HepG2 (cell line): ENCODE data around the gene TMEM151A. TPM values are rescaled to one million over a fixed set of nuclear protein-coding genes. Genes with fewer than 3 reads are reported as not detected.

Experiments
- ATF7 ChIP-seq, 2 experiments: fragments of 450-650 bp in 1 of 2; sonication (generic) in 1 of 2; formaldehyde crosslinking in 1 of 2; IDR thresholded peaks; 2 replicates each; pipeline versions ENCODE4 v1.4.0 to v1.6.1; 2016 to 2020; ENCODE audit warnings: antibody characterized with exemption in 1 of 2, mild to moderate bottlenecking in 1 of 2, missing genetic modification reagents in 1 of 2
- FOSL2 ChIP-seq: sonication (generic); formaldehyde crosslinking; IDR thresholded peaks from 2 replicates; pipeline ENCODE4 v1.4.0; 2020; ENCODE audit warnings: missing genetic modification reagents
- HCFC1 ChIP-seq: fragments of 150-350 bp; IDR thresholded peaks from 2 replicates; pipeline ENCODE4 v1.6.1; 2014; ENCODE audit warnings: low read depth, low read length
- MIER3 ChIP-seq: IDR thresholded peaks from 2 replicates; pipeline ENCODE4 v1.6.1; 2016; ENCODE audit warnings: missing compliant biosample characterization, borderline replicate concordance
- ZFP1 ChIP-seq: IDR thresholded peaks from 2 replicates; pipeline ENCODE4 v1.6.1; 2016
- ZFP41 ChIP-seq: sonication (generic); formaldehyde crosslinking; IDR thresholded peaks from 2 replicates; pipeline ENCODE4 v1.4.0; 2020; ENCODE audit warnings: mild to moderate bottlenecking, missing genetic modification reagents, borderline replicate concordance
- ZNF550 ChIP-seq: sonication (generic); formaldehyde crosslinking; IDR thresholded peaks from 2 replicates; pipeline ENCODE4 v1.4.0; 2020; ENCODE audit warnings: mild to moderate bottlenecking, missing genetic modification reagents, borderline replicate concordance
- ZNF850 ChIP-seq: sonication (generic); formaldehyde crosslinking; conservative IDR thresholded peaks from 2 replicates; pipeline ENCODE4 v1.9.0; 2021; ENCODE audit warnings: mild to moderate bottlenecking, missing genetic modification reagents
- ZSCAN29 ChIP-seq: sonication (generic); formaldehyde crosslinking; conservative IDR thresholded peaks from 2 replicates; pipeline ENCODE4 v1.4.0; 2020; ENCODE audit warnings: mild to moderate bottlenecking, missing genetic modification reagents
- polyA plus RNA-seq, 8 experiments: library from polyadenylated mRNA; depleted of rRNA in 3 of 8; stranded (reverse) in 7 of 8; unstranded in 1 of 8; fragments of >200 nt; fragmentation: Illumina TruSeq in 4 of 8; extraction: Trizol in 4 of 8; gene quantifications; 2 replicates each; pipeline versions ENCODE4 v1.2.1 to v1.2.3, GENCODE V29; 2011 to 2016; ENCODE audit warnings: low read depth in 4 of 8, missing spikeins in 1 of 8, mixed read lengths in 1 of 8; ENCODE audit not compliant: insufficient read depth in 1 of 8
- total RNA-seq, 5 experiments: library from RNA; depleted of rRNA; stranded (reverse); fragments of >200 nt; fragmentation: Illumina TruSeq; extraction: Trizol; gene quantifications; 2 replicates each; pipeline ENCODE4 v1.2.3, GENCODE V29; 2016; ENCODE audit warnings: low read depth in 1 of 5
- TF ChIP-seq, protein P1 (sequence below), 2 experiments: fragments of 450-650 bp in 1 of 2; sonication (generic) in 1 of 2; formaldehyde crosslinking; IDR thresholded peaks; 2 replicates each; pipeline versions ENCODE4 v1.5.0 to v1.8.0; 2020 to 2022; ENCODE audit warnings: mild to moderate bottlenecking in 1 of 2, missing genetic modification reagents in 1 of 2
- TF ChIP-seq, protein P2 (sequence below): sonication (generic); formaldehyde crosslinking; IDR thresholded peaks from 2 replicates; pipeline ENCODE4 v1.4.0; 2020; ENCODE audit warnings: missing genetic modification reagents
- TF ChIP-seq, protein P3 (sequence below): sonication (generic); IDR thresholded peaks from 2 replicates; pipeline ENCODE4 v1.6.1; 2016; ENCODE audit warnings: low read depth, borderline replicate concordance
- TF ChIP-seq, protein P4 (sequence below), 2 experiments: fragments of 450-650 bp in 1 of 2; sonication (generic) in 1 of 2; formaldehyde crosslinking in 1 of 2; IDR thresholded peaks; 2 replicates each; pipeline versions ENCODE4 v1.6.1 to v1.8.0; 2016 to 2022; ENCODE audit warnings: antibody characterized with exemption in 1 of 2, mild to moderate bottlenecking in 1 of 2, missing genetic modification reagents in 1 of 2

TMEM151A gene
- total and polyA plus RNA-seq, 2 of the 13 experiments (the other 11 are each of a cell fraction or from before 2014, with no cell fraction given): 0.18 to 0.33 TPM

DNA sequence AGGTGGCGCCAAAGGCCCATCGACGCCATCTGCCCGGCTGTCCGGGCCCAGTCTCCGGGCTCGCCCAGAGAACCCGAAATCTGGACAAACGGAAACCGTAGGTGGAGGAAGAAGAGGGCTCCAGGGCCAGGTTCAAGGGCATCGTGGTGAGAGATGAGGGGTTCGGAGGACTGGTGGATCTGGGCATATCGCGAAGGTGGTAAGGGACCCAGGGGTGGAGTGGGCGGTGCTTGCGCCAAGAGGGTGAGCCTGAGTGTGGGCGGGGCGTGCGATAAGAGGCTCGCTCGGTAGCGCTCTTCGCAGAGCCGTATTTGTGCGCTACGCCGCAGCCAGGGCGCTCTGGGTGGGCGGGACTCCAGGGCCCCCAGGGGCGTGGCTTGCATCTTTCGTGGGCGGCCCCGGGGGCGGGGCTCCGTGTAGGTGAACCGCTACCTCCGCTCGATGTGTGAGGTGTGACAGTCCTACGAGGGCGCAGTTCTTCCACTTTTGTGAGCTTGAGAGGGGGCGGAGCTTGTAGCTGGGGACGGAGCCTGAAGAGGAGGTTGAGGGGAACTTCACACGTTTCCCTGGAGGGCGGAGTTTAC lies 20.4 kb downstream of the TMEM151A start (continued):
- TF ChIP-seq ZFP41 (CRISPR knock-in tag) (0 out of 2 replicates have a peak, but pooled peaks have one; percentile 75), ATF7 (IDR thresholded peaks at IDR 0.05) (no peak), ATF7 (CRISPR knock-in tag; IDR thresholded peaks at IDR 0.05) (no peak), ZNF850 (CRISPR knock-in tag) (no peak), FOSL2 (CRISPR knock-in tag) (peak; percentile 25; the same call in 1 of the 2 replicates), MIER3 (0 out of 2 replicates have a peak, but pooled peaks have one; percentile 35), ZNF550 (CRISPR knock-in tag) (peak; percentile 63; the same call in 1 of the 2 replicates), ZSCAN29 (no peak; the same call in 1 of the 2 replicates), HCFC1 (no peak), ZFP1 (no peak; the same call in 1 of the 2 replicates)
- TF ChIP-seq, protein P1, sequence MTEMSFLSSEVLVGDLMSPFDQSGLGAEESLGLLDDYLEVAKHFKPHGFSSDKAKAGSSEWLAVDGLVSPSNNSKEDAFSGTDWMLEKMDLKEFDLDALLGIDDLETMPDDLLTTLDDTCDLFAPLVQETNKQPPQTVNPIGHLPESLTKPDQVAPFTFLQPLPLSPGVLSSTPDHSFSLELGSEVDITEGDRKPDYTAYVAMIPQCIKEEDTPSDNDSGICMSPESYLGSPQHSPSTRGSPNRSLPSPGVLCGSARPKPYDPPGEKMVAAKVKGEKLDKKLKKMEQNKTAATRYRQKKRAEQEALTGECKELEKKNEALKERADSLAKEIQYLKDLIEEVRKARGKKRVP (CRISPR knock-in tag; IDR thresholded peaks at IDR 0.05): 0 out of 4 replicates have a peak, but pooled peaks of 1 of the 2 experiments have one; percentile 2
- TF ChIP-seq, protein P2, sequence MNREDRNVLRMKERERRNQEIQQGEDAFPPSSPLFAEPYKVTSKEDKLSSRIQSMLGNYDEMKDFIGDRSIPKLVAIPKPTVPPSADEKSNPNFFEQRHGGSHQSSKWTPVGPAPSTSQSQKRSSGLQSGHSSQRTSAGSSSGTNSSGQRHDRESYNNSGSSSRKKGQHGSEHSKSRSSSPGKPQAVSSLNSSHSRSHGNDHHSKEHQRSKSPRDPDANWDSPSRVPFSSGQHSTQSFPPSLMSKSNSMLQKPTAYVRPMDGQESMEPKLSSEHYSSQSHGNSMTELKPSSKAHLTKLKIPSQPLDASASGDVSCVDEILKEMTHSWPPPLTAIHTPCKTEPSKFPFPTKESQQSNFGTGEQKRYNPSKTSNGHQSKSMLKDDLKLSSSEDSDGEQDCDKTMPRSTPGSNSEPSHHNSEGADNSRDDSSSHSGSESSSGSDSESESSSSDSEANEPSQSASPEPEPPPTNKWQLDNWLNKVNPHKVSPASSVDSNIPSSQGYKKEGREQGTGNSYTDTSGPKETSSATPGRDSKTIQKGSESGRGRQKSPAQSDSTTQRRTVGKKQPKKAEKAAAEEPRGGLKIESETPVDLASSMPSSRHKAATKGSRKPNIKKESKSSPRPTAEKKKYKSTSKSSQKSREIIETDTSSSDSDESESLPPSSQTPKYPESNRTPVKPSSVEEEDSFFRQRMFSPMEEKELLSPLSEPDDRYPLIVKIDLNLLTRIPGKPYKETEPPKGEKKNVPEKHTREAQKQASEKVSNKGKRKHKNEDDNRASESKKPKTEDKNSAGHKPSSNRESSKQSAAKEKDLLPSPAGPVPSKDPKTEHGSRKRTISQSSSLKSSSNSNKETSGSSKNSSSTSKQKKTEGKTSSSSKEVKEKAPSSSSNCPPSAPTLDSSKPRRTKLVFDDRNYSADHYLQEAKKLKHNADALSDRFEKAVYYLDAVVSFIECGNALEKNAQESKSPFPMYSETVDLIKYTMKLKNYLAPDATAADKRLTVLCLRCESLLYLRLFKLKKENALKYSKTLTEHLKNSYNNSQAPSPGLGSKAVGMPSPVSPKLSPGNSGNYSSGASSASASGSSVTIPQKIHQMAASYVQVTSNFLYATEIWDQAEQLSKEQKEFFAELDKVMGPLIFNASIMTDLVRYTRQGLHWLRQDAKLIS: 0 out of 2 replicates have a peak, but pooled peaks have one; percentile 23
- TF ChIP-seq, protein P3, sequence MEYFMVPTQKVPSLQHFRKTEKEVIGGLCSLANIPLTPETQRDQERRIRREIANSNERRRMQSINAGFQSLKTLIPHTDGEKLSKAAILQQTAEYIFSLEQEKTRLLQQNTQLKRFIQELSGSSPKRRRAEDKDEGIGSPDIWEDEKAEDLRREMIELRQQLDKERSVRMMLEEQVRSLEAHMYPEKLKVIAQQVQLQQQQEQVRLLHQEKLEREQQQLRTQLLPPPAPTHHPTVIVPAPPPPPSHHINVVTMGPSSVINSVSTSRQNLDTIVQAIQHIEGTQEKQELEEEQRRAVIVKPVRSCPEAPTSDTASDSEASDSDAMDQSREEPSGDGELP: no peak
- TF ChIP-seq, protein P4, sequence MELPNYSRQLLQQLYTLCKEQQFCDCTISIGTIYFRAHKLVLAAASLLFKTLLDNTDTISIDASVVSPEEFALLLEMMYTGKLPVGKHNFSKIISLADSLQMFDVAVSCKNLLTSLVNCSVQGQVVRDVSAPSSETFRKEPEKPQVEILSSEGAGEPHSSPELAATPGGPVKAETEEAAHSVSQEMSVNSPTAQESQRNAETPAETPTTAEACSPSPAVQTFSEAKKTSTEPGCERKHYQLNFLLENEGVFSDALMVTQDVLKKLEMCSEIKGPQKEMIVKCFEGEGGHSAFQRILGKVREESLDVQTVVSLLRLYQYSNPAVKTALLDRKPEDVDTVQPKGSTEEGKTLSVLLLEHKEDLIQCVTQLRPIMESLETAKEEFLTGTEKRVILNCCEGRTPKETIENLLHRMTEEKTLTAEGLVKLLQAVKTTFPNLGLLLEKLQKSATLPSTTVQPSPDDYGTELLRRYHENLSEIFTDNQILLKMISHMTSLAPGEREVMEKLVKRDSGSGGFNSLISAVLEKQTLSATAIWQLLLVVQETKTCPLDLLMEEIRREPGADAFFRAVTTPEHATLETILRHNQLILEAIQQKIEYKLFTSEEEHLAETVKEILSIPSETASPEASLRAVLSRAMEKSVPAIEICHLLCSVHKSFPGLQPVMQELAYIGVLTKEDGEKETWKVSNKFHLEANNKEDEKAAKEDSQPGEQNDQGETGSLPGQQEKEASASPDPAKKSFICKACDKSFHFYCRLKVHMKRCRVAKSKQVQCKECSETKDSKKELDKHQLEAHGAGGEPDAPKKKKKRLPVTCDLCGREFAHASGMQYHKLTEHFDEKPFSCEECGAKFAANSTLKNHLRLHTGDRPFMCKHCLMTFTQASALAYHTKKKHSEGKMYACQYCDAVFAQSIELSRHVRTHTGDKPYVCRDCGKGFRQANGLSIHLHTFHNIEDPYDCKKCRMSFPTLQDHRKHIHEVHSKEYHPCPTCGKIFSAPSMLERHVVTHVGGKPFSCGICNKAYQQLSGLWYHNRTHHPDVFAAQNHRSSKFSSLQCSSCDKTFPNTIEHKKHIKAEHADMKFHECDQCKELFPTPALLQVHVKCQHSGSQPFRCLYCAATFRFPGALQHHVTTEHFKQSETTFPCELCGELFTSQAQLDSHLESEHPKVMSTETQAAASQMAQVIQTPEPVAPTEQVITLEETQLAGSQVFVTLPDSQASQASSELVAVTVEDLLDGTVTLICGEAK (IDR thresholded peaks at IDR 0.05): no peak
- TF ChIP-seq, protein P4 (CRISPR knock-in tag; IDR thresholded peaks at IDR 0.05): no peak; the same call in none of the 2 replicates
